NCI-H1092 (cell line): ENCODE measurements around the gene ERF.
A peak's percentile ranks its signal among the peaks of the same experiment; 100 is the strongest.

Experiments used
- DNase-seq: peaks from one replicate; lab custom pipeline; 2025; lab: John Stamatoyannopoulos, UW

ERF gene

GRCh38 chr19:42239544-42240220, 15.2 kb downstream of the ERF start:
- DNase-seq = no peak

DNA sequence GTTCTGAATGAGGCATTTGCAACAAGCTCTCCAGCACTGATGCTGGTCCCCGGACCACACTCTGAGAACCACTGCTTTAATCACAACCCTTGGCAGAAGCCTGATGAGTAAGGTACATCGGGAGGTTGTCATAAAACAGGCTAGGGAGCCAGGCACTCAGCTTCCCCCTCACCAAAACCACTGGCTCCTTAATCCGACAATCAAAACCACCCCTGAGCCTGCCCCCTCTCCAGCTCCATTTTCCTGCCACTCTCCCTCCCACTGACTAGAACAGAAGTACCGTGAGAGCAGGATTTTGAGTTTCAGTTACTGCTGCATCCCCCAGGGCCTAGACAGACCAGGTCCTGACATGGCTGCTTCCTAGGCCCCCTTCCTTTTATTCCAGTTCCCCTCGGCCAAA, 19.7 kb downstream of the ERF start:
- no peak for DNase-seq

GRCh38 chr19:42234364-42234763, 20.6 kb downstream of the ERF start:
- DNase-seq = no peak

- no peak for DNase-seq
Measured at GRCh38 chr19:42233678-42234292, 21.1 kb downstream of the ERF start.

DNA sequence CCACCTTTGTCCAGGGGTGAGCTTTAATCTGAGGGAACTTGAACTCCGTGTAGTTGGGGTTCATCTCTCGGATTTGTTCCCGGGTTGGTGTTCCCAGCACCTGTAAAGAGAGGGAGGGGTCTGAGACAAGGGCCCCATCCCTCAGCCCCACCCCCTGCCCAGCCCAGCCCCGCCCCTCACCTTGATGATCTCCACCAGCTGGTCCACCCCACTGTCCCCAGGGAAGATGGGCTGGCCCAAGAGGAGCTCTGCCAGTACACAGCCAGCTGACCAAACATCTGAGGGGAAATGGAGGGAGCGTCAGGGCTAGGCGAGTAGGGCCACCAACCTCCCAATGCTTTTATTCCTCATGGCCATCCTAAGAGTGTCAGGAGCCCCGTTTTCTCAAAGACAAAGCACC, 21.8 kb downstream of the ERF start:
- DNase-seq = no peak

- no peak for DNase-seq
Measured at GRCh38 chr19:42232435-42232834, 22.5 kb downstream of the ERF start.

- no peak for DNase-seq
Measured at GRCh38 chr19:42230571-42230970, 24.4 kb downstream of the ERF start.

- no peak for DNase-seq
Measured at GRCh38 chr19:42229855-42230351, 25.0 kb downstream of the ERF start.

DNA sequence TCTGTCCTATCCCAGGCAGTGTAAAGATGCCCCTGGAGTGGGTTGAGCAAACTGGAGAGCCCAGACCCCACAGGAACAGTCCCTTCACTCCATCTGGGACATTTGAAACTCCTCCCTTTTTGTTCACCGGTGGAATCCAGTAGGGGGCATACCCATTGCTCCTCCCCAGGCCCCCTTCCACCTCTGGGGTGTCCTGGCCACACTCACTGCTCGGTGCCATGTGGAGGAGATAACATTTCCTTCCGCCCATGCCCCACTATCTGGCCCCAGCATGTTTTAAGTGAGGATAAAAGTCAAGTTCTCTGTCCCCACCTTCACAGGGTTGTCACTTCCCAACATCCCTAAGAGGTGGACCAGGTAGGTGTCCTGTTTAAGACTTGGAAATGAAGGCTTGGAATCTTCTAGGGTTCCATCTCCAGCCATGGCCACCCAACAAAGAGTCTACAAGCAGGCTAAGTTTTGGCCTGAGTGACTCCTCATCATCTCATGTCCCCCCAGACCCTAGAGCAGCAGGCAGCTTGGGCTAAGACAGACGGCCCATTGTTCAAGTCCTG, 25.6 kb downstream of the ERF start:
- DNase-seq = no peak

- no peak for DNase-seq
Measured at GRCh38 chr19:42228641-42229040, 26.3 kb downstream of the ERF start.

DNA sequence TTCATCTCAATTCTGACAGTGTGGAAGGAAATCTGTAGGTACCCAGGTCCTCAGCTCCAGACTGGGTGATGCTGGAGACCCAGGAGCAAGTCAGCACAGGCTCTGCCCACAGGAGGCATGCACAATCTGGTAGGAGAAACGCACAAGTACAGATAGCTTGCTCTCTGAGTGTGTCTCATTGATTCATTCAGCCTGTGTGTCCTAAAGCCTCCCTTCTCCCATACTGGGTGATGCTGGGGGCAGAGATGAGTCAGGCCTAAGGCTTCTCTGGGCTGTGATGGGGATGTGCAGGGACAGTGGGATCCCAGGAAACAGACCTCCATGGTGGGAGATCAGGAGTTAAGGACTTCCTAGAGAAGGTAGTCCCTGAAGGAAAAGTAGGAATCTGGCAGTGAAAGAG, 28.0 kb downstream of the ERF start:
- no peak for DNase-seq

GRCh38 chr19:42225718-42226292, 29.1 kb downstream of the ERF start:
- DNase-seq = no peak

GRCh38 chr19:42224940-42225717, 29.8 kb downstream of the ERF start:
- DNase-seq = no peak

GRCh38 chr19:42220751-42221097, 34.2 kb downstream of the ERF start:
- DNase-seq = no peak

- DNase-seq = peak; percentile 95
Measured at GRCh38 chr19:42219812-42220750, 34.8 kb downstream of the ERF start, which contains the start of gene ZNF526. ZNF526 (plus strand) TSS chr19:42220312; CDS start chr19:42224404, 4,092 bp downstream.

DNA sequence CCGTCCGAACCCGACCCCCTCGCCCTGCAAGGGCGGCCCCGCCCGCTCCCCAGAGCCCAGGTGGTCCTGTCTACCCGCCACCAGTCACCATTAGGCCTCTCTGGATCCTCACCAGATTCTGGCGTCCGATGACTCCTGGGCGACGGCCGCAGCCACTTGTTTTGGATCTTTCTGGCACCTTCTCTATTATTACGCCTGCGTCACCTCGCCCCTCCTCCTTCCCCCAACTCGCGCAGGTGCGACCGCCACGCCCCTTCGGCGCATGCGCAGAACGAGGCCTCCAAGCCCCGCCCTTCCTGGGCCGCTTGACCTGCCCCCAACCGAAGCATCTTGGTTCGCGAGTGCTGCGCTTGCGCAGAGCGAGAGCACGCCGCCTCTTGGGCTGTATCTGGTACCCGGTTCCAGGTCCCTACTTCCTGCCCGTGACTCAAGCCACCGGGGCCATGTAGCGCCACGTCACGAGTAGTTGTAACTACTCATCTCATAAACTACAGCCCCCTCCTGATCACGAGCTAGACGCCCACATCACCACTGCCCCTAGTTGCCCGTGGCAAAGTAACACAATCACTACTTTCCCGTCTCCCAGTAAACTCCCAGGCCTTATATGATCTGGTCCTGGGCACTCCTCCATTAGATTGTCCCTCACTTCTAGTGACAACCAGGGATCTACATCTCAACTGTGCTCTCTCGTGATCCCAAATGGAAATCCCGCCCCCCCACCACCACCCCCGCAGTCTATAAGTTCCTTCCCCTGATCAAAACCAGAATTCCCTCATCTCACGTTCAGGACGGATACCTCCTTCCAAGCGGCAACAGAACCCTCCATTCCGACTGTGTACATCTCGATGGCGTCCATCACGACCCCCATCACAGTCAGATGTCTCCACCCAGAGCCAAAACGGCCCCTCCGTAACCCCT, 37.1 kb downstream of the ERF start, which contains the start of gene DEDD2:
TSS of gene DEDD2 (minus strand) at position 158 of the 918 bp plus-strand sequence. CDS start 670 bp downstream, outside the sequence.
- DNase-seq = peak; percentile 85

- DNase-seq = peak; percentile 33
Measured at GRCh38 chr19:42216653-42217519, 38.0 kb downstream of the ERF start.

DNA sequence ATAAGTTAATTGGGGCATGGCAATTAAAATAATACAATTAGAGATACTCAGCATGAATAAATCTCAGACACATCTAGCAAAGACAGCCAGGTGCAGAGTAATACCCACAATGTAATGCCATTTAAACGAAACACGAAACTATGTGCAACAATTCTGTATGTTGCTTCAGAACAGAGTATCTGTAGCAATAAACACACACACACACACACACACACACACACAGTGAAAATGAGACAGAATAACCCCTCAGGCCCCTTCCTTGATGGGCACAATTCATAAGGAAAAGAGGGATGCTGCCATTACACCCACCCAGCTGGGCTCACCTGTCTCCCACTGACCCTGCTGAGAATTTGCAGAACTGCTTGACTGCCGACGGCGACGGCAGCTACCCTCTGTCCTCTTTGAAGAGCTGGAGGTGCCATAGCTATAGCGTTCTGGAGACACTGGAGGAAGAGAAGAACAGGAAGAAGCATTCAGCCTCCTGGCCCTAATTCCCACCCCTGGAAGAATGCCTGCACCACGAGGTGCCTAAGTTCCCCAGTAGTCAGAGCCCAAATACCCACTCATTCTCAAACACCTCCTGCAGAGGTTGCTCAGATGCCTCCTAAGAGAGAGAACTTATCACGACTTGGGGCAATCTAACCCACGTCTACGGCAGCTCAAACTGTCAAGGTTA, 40.0 kb downstream of the ERF start:
- no peak for DNase-seq
